Middle frontal gyrus (tissue), 1 donor: Measurements from ENCODE around the gene TRAF3.

Source experiments
- DNase-seq: peaks from one replicate; pipeline ENCODE4 v3.0.0-alpha.2; 2015; ENCODE audit warnings: low spot score; ENCODE audit errors: extremely low spot score

TRAF3 gene, protein sequence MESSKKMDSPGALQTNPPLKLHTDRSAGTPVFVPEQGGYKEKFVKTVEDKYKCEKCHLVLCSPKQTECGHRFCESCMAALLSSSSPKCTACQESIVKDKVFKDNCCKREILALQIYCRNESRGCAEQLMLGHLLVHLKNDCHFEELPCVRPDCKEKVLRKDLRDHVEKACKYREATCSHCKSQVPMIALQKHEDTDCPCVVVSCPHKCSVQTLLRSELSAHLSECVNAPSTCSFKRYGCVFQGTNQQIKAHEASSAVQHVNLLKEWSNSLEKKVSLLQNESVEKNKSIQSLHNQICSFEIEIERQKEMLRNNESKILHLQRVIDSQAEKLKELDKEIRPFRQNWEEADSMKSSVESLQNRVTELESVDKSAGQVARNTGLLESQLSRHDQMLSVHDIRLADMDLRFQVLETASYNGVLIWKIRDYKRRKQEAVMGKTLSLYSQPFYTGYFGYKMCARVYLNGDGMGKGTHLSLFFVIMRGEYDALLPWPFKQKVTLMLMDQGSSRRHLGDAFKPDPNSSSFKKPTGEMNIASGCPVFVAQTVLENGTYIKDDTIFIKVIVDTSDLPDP

DNA sequence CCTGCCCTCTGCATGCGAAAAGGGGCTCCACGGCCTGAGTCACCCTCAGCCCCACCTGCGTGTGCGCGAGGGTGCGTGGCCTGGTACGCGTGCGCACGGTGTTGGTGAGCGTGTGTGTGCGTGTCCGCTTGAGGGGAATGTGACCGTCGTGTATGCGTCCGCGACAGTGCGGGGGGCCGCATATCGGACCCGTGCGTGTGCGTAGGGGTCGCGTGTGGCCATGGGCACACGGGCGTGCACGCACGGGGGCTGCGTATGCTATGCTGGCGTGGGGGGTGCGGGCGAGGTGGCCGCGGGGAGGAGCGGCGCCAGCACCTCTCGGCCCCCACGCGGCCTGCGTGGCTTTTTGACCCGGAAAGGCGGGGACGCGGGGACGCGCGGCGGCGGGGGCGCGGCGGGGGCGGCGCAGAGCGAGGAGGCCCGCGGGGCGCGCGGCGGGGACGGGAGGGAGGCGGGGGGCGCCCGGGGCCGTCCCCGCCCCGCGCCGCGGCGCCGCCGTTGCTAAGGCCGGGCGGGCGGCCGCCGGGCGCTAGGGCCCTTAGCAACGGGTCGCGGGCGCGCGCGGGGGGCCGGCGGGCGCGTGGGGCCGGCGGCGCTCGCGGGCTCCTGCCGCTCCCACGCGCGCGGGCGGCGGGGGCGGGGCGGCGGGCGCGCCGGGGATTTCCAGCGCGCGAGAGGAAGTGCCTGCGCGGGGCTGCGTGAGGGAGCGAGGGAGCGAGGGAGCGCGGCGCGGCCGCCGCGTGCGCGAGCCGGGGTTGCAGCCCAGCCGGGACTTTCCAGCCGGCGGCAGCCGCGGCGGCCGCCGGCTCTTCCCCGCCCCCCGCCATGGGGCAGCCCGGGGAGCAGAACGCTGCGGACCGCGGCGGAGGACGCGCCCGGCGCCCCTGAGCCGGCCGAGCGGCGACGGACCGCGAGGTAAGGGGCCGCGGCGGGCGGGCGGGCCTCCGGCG lies at the start of gene TRAF3:
TRAF3 (plus strand) TSS at position 689 of the 950 bp plus-strand sequence. CDS start 92,753 bp downstream, outside the sequence.
- DNase-seq: peak; percentile 46

DNA sequence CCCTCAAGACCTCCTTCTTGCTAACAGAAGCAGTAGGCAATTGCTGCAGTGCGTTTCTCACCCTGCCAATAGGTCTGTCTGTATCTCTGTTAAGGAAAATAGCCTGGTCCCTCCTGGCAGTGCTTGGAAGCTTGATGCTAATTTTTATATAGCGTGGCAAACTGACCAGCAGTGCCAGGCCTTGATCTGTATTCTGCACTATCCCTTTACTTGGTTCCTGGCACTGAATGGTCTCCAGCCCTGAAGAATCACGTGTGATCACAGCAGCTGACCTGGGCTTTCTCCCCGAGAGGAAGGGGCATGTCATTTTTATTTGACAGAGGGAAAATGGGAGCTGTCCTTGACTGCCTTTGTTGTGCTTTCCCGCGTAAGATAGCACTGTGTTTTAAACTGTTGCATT lies 48.7 kb upstream of the TRAF3 start:
- no peak for DNase-seq

DNA sequence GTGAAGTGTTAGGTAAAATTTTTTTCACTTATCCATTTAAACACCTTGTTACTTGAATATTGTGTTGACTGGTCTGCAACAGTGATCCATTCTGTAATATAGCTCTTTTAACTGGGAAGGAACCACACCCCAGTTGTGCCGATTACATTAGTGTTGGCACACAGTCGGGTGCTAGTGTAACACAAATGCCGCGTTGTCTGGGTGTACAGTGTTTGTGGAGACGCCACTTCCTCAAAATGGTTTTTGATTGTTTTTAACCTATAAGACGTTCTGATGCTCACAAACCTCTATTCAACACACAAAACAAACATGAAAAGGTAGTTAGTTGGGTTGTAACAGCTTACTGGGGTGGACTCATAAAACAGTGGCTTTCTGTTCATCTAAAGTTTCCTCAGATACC lies 48.0 kb upstream of the TRAF3 start:
- no peak for DNase-seq

DNA sequence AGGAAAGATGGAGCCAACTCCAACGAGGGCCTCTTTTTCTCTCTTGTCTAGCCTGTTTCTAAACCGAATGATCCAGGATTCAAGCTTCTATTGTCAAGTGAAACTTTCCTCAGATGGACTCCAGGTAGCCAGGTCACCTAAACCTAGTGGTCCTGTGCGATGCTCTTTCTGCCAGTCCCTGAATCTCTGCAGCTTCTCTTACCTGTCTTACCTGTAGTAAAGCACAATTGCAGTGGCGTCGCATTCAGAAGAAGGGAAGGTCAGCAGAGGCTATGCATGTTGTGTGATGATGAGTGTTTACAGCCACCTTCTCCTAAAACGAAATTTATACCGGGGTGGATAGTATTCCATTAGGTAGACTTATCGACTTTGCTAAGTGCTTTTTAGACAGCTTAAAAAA lies 47.4 kb upstream of the TRAF3 start:
- DNase-seq: no peak

DNA sequence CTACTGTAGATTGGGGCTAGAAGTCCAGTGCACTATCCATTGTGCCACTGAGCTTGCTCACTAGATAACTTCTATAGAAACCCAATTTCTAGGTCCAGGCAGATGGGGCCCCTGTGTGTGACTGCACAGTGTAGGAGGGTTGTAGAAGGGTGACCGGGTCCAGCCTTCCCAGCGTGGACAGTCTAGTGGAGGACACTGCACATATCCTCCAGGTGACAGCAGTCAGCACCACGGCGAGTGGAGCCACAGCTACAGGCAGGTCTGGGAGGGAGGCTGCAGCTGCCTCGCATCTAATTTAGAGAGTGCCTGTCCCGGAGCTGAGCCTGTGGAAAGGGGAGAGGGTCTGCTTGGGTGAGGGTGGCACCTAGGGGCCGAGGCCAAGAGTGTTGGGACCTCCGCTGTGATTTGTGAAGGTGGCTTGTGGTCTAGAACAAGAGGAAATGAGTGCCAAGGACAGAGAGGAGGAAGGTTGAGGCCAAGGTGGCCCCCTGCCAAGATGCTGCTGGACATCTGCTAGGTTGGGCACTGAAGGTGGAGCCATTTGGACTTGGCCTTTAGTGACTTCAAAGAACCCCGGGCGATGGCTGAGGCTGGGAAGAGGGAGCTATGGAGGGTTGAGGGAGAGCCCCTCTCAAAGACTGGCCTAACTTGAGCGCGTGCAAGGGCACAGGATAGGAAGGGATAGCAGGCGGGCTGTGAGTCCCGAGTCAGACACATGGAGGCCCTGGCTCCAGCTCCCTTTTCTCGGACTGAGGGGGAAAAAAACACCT lies 46.0 kb upstream of the TRAF3 start:
- DNase-seq: no peak

DNA sequence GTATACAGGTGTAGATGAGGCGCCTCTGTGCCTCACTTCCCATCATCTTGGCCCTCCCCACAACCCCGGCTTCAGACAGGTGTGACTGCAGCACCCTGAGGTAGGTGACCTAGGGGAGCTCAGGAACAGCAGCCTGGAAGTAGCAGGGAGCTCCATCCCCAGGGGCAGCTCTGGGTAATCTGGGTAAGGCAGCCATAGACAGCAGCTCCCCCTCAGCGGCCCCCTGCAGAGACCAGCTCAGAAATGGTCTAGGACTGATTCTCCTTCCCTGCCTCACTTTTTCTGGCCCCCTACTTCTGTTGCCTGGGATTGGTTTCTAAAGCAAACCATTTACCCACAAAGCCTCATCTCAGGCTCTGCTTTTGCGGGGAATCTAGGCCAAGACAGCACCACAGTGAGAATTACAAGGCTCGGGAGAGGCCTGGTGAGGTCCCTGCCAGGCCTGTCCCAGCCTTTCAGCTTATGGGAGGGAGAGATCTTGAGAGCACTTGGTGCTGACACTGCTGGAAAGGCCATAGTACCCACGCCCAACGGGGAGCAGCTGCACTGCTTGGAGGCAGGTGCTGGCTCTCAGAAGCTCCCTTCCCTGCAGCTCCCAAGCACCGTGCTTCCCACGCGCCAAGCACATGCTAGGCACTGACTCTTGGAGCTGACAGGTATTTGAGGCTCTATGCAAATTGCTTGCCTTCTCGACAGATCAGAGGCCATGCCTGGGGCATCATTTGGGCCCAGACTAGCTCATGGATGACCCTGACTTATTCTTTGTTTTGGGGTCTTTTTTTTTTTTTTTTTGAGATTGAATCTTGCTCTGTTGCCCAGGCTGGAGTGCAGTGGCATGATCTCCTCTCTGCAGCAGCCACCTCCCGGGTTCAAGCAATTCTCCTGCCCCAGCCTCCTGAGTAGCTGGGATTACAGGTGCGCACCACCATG lies 45.1 kb upstream of the TRAF3 start:
- no peak for DNase-seq

DNA sequence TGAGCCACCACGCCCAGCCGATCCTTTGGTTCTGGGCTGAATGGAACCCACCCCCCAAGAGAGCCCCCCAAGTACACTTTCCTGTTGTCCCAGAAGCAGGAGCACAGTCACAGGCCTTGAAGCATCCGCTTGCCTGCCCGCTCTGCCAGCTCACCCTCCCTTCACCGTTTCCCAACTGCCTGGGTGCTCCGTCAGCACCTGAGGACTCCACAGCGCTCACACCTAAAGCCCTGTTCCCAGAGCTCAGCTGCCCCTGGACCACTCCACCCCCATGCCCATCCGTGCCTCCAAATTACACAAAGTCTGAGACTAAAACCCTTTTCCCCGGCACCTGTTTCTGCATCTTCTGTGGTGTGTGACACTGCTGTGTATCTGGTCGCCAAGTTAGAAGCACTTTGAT lies 44.3 kb upstream of the TRAF3 start:
- DNase-seq: no peak

DNA sequence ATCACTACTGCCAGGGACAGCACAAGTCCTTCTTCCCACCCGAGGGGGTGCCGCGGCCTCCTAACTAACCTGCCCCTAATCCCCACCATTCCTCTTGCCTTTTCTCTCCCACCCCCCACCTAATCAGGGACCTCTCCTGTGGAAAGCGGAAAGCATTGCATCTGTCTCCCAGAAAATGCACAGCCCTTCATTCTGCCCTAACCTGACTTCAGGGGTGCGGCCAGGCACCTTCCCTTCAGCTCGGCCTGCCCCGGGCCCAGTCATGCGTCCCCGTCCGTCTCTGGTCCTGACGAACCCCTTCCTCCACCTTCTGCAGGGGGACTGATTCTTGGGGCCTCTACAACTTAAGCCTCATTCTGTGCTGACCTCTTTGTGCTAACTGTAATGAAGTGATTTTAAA lies 43.9 kb upstream of the TRAF3 start:
- DNase-seq: no peak

DNA sequence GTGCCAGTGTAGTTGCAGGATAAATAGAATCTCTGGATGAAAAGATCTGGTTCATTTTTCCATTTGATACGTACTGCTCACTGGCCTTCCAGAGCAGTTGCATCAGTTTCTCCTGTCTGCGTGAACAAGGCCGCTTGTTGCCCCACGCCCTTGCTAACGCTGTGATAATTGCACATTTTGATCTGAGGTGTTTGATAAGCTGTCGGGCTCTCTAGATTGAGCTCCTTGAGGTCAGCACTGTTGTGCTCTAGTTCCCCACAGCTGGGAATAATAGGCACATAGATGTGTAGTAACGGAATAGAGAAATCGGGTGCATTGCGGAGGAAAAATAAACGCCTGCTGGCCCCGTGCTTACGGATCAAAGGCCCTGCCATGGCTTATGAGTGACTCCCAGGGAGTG lies 42.8 kb upstream of the TRAF3 start:
- no peak for DNase-seq

DNA sequence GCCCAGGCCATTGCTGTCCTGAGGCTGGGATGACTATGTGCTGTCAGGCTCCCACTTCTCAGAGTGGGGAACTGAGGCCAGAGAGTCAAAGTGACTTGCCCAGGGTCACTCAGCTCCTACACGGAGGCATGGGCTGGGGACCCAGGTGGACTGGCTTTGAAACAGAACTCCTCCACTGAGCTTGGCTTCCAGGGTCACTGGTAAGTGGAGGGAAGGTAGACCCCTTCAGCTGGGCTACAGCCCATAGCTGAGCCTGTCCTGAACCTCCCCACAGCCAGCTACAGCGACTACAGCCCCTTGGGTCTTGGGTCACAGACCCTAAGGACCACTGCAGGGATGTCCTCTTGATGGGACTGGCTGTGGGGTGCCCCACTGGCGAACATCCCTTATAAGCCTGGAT lies 40.3 kb upstream of the TRAF3 start:
- no peak for DNase-seq

DNA sequence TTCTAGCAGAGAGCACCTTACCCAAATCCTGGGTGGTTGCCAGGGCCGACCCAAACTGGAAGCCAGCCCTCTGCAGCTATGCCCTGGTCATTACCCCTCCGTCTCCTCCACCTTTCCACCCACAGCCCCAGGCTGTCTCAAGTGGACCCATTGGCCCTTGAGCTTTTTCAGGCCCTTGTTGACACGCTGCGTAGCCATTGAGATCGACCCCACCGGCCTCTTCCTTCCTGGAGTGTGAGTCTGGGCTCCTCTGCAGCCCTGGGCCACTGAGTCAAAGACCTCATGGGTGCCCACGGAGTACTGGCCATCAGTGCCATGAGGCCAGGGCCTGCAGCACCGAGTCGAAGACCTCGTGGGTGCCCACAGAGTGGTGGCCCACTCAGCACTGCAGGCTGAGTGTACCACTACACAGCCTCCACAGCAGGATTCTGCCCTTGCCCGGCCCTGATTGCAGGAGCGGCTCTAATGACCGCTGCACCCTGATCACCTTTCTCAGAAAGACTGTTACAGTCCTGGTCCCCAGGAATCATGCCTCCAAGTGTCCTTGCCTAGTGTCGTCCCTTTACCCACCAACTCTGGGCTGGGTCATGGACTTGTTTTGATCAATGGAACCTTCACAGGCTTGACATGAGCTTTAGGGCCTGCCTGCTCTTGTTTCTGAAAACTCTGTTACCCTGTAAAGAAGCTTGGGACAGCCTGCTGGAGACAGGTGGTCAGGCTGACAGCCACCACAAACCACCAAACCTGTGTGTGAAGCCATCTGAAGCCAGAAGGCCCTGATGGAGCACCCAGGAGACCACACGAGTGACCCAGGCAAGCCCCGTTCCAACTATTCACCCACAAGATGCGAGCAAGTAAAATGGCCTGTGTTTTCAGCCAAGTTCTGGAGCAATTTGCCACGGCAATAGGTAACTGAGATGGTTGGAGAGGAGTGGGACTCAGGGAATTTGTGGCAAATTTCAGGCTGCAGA lies 39.6 kb upstream of the TRAF3 start:
- DNase-seq: no peak

DNA sequence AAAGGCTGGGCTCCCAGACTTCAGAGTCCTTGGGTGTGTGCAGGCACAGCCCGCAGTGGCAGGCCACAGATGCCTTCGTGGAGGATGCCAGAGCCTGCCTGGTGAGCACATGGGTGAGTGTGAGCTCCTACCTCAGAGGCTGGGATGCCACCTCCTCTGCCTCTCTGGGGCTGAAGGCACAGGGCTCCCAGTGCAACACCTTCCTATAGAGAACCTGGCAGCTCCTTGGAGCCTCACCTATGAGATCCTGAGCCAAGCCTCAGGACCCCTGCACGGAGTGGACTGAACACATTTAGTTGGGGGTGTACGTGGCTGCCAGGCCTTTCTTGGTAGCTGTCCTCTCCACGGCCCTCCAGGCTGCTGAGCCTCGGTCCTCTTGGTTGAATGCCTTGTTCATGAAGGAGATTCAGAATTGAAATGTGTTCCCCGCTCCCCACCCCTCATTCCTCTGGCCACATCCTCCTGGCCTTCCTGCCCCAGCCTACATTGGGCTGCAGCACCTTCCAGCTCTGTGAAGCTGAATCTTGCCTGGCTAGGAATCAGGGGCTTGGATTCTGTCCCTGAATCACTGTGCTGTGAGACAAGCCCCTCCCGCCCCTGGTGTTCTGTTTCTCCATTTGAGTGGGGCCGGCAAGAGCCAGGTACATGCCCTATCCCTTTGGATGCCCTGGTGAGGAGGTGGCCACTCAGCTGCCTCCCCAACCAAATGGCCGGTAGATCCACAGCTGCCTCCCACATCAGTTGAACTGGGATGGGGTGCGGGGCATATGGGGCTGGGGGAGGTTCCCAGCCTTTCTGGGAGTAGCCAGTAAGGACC lies 38.7 kb upstream of the TRAF3 start:
- no peak for DNase-seq

DNA sequence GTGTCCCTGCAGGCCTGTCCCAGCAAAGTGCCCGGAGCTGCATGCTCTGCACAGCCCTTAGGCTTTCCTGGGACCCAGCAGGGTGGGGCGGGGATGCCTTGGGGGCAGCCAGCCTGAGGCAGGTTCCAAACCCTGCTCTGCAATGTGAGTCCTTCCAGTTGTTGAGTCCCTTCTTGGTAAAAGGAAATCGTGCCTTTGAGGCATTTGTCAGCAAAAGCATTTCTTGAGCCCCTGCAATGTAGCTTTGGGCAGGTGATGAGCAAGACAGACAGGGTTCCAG lies 38.1 kb upstream of the TRAF3 start:
- DNase-seq: no peak

DNA sequence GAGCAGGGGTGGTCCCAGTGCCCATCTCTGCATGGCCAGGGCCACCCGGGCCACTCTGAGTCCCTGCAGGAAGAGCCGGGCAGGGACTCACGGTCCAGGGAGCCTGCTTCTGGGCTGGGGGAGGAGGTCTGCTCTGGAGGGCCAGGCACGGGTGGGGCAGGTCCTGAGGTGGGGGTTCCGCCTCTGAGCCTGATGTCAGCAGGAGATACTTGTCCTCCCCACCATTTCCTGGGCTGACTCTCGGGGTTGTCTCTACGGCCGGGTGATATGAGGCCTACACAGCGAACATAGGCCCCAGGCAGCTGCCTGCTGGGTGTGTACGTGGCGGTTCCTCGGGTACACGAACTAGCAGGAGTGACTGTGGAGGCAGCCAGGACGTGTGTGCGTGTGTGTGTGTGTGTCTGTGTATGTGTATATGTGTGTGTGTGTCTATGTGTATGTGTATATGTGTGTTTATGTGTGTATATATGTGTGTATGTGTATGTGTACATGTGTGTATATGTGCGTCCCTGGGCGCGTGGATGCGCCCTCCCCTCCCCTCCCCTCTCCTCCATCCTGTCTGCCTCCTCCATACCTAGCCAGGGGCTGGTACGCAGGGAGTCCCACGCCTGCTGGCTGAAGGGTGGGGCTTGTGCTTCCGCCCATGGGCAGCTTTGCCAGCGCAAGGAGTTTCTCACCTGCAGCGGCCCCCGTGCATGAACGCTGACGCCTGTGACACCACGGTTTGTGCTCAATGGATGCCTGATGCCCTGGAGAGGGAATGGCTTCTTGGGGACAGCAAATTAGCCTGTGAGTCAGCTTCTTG lies 30.4 kb upstream of the TRAF3 start:
- DNase-seq: no peak

DNA sequence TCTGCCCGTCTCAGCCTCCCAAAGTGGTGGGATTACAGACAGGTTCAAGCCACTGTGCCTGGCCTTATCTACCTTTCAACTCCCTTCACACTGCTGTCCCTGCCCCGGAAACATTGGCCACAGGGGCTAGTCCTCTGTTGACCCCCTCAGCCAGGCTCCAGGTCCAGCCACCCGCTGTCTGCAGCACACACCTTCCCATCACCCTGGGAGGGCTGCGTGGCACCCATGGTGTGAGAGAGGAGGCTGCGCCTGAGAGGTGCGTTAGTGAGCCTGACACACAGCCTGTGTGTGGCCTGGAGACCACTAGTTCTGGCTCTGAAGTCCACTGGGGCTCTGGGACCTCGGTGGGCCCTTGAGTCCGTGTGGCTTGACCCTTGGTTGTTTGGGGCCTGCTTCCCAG lies 28.4 kb upstream of the TRAF3 start:
- no peak for DNase-seq

DNA sequence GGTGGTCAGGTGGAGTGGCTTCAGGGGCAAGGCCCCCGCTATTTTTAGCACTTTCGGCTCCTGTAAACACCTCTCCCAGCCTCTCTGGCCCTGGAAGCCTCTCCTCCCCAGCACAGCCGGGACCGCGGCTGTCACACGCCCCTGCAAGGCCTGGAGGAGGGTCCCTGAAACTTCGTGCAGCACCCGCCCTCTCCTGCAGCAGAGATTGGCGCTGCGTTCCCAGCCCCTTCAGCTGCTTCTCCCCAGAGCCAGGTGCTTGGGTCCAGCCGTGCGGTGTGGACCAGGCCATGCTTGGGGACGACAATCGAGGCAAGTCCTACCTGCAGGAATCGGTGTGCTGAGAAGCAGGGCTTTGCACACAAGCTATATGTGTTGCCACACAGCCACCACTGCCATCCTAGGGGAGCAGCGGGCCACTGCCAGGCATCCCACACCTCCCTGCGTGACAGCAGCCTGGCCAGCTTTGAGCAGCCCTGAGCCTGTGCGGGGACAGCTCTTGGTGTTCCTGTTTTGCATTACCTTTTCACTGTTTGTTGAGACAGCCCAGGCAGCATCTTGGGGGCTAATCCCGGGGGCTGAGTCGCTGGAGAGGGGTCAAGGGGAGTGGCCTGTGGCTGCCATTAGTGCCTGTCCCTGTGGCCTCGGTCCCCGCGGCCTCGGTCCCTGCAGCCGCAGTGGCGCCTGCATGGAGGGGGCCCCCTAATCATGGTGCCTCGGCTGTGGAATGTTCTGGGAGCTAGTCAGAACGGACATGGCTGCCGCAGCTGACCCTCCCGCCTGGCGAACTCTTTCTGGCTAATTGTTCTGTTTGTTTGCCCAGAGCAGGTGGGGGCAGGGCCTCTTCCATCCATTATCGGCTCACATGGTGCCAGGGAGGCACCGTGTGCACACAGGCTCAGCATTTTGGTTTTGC lies 27.6 kb upstream of the TRAF3 start:
- no peak for DNase-seq

DNA sequence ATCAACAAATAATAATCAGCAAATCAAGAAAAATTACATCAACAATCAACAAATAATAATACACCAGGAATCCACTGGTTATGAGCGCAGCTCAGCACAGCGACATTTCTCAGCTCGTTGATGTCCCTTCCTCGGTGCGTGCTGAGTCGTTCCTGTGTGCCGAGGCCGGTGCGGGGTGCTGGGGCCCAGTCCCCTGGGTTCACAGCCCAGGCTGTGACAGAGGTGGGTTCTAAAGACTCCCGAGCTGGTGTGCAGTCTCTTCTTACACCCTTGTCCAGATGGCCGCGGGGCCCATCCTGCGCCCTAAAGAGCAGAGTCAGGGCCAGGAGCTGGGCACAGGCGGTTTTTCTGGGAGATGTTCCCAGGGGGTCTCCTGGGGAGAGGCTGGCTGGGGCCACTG lies 26.9 kb upstream of the TRAF3 start:
- DNase-seq: no peak
